H54 (cell line): Measurements from ENCODE around the gene PRKRIP1.
"Not testable (repeated sequence)": the region's sequence is repeated elsewhere in the genome, so short reads cannot be mapped to it uniquely, and the experiment has no call there.

Experiments used
- DNase-seq: peaks from one replicate; pipeline ENCODE4 v3.0.0; 2011; ENCODE audit warnings: low spot score, mixed read lengths; ENCODE audit not compliant: insufficient read length
- FAIRE-seq: peaks from 3 replicates; lab custom pipeline; 2011; peaks lifted over from hg19 to GRCh38; lab: Jason Lieb, UNC
- POLR2A ChIP-seq: IDR thresholded peaks from 2 replicates; pipeline ENCODE4 v1.6.1; 2011; ENCODE audit warnings: low read depth, mild to moderate bottlenecking, low read length

Gene PRKRIP1

GRCh38 chr7:102449136-102449535, 53.0 kb downstream of the PRKRIP1 start:
- no peak for FAIRE-seq
- TF ChIP-seq POLR2A: no peak
- DNase-seq: no peak

- FAIRE-seq (no peak), DNase-seq (no peak)
- TF ChIP-seq POLR2A: no peak
These were observed 54.1 kb downstream of the PRKRIP1 start for GRCh38 chr7:102450242-102450641.

- FAIRE-seq (no peak), DNase-seq (no peak)
- TF ChIP-seq POLR2A: no peak
These were observed 55.4 kb downstream of the PRKRIP1 start for GRCh38 chr7:102451371-102452054.

GRCh38 chr7:102452451-102452850, 56.3 kb downstream of the PRKRIP1 start:
- no peak for DNase-seq
- FAIRE-seq: no peak
- no peak for TF ChIP-seq POLR2A

GRCh38 chr7:102453319-102453718, 57.2 kb downstream of the PRKRIP1 start:
- FAIRE-seq (no peak), DNase-seq (no peak)
- TF ChIP-seq POLR2A: no peak

GRCh38 chr7:102454468-102454867, 58.3 kb downstream of the PRKRIP1 start:
- TF ChIP-seq POLR2A: no peak
- FAIRE-seq (no peak), DNase-seq (no peak)

- DNase-seq, FAIRE-seq: not testable (repeated sequence)
These were observed 58.8 kb downstream of the PRKRIP1 start for GRCh38 chr7:102454932-102455331.

- FAIRE-seq (no peak), DNase-seq (no peak)
- TF ChIP-seq POLR2A: no peak
These were observed 59.4 kb downstream of the PRKRIP1 start for GRCh38 chr7:102455596-102455995.

- no peak for DNase-seq
- no peak for TF ChIP-seq POLR2A
- no peak for FAIRE-seq
These were observed 60.2 kb downstream of the PRKRIP1 start for GRCh38 chr7:102456327-102456726.

- TF ChIP-seq POLR2A: no peak
- no peak for FAIRE-seq
These were observed 61.3 kb downstream of the PRKRIP1 start for GRCh38 chr7:102457352-102457924.

GRCh38 chr7:102459221-102459844, 63.2 kb downstream of the PRKRIP1 start:
- no peak for TF ChIP-seq POLR2A
- FAIRE-seq (no peak), DNase-seq (no peak)

More at GRCh38 chr7:102457352-102457924, 61.3 kb downstream of the PRKRIP1 start:
- DNase-seq: no peak

GRCh38 chr7:102460467-102460866, 64.3 kb downstream of the PRKRIP1 start:
- FAIRE-seq: no peak
- TF ChIP-seq POLR2A: no peak
- no peak for DNase-seq

- DNase-seq (no peak), FAIRE-seq (no peak)
- no peak for TF ChIP-seq POLR2A
These were observed 67.8 kb downstream of the PRKRIP1 start for GRCh38 chr7:102463841-102464576.
